Endothelial cell of umbilical vein (primary cell): ENCODE results near the gene TTLL5. TPM values are rescaled to one million over a fixed set of nuclear protein-coding genes. Genes with fewer than 3 reads are reported as not detected.

ENCODE experiments used
- BruUV-seq: library from RNA; stranded (reverse); fragments of 400-500 nt; replicated peaks from 2 replicates; lab custom pipeline; 2021; lab: Mats Ljungman, UMichigan
- CTCF ChIA-PET: fragments of 300-600, 350-600 bp; sonication (Branson Sonifier 250); formaldehyde crosslinking; loops from one replicate; lab custom pipeline; 2021; ENCODE audit warnings: antibody characterized with exemption, inconsistent platforms; lab: Charles Lee
- POLR2A ChIA-PET: fragments of 300-600, 350-600 bp; sonication (Branson Sonifier 250); formaldehyde crosslinking; loops from one replicate; lab custom pipeline; 2021; ENCODE audit warnings: antibody characterized with exemption, inconsistent platforms; lab: Charles Lee
- DNase-seq: peaks from one replicate; pipeline ENCODE4 v3.0.0-alpha.2; 2011; ENCODE audit warnings: low read depth, low spot score
- FAIRE-seq: peaks from 2 replicates; lab custom pipeline; 2011; peaks lifted over from hg19 to GRCh38; lab: Jason Lieb, UNC
- H2AFZ ChIP-seq: 2 replicates; pipeline ENCODE4 v1.6.0; 2012; ENCODE audit warnings: low read depth, low read length, control low read depth, inconsistent platforms
- H3K27ac ChIP-seq: 2 replicates; pipeline ENCODE4 v1.5.1; 2011; ENCODE audit warnings: low read depth, mild to moderate bottlenecking, control low read depth, low read length, moderate library complexity; ENCODE audit not compliant: insufficient read depth
- H3K27me3 ChIP-seq, 2 experiments: 2 replicates each; pipeline versions ENCODE4 v1.6.0 to v1.6.1; 2011; ENCODE audit warnings: low read length in 2 of 2, mixed read lengths in 1 of 2; ENCODE audit not compliant: control insufficient read depth in 2 of 2, insufficient read depth in 2 of 2
- H3K36me3 ChIP-seq, 2 experiments: 2 replicates in 1 of 2; 3 replicates in 1 of 2; pipeline ENCODE4 v1.5.1; 2011; ENCODE audit warnings: low read length in 2 of 2, mild to moderate bottlenecking in 1 of 2, moderate library complexity in 1 of 2; ENCODE audit not compliant: control insufficient read depth in 2 of 2, insufficient read depth in 2 of 2; ENCODE audit errors: extremely low read depth in 1 of 2
- H3K4me1 ChIP-seq: 3 replicates; pipeline ENCODE4 v1.5.1; 2011; ENCODE audit warnings: mild to moderate bottlenecking, low read length; ENCODE audit not compliant: control insufficient read depth, insufficient read depth; ENCODE audit errors: extremely low read depth
- H3K4me2 ChIP-seq: 2 replicates; pipeline ENCODE4 v1.6.1; 2011; ENCODE audit warnings: low read length, control low read depth, mixed read lengths; ENCODE audit not compliant: insufficient read depth
- H3K4me3 ChIP-seq, 3 experiments: fragments of 200-600 bp in 1 of 3; sonication (generic), shearing (Covaris generic) in 1 of 3; replicated peaks in 1 of 3; 2 replicates each; pipeline ENCODE4 v1.5.1; 2011 to 2016; ENCODE audit warnings: control low read depth in 3 of 3, low read length in 3 of 3, mild to moderate bottlenecking in 2 of 3, inconsistent platforms in 1 of 3, low read depth in 1 of 3, moderate library complexity in 1 of 3; ENCODE audit not compliant: insufficient read depth in 1 of 3
- H3K79me2 ChIP-seq: 2 replicates; pipeline ENCODE4 v1.6.0; 2012; ENCODE audit warnings: low read length, inconsistent platforms; ENCODE audit not compliant: control insufficient read depth, insufficient read depth
- H3K9ac ChIP-seq: replicated peaks from 2 replicates; pipeline ENCODE3; 2011; ENCODE audit warnings: low read length, control low read depth; ENCODE audit not compliant: insufficient read depth; ENCODE audit errors: extremely low read depth
- H3K9me1 ChIP-seq: replicated peaks from 3 replicates; pipeline ENCODE4 v1.6.0; 2011; ENCODE audit warnings: mild to moderate bottlenecking, low read length; ENCODE audit not compliant: control insufficient read depth, insufficient read depth; ENCODE audit errors: extremely low read depth
- H3K9me3 ChIP-seq: replicated peaks from 2 replicates; pipeline ENCODE4 v1.5.1; 2012; ENCODE audit warnings: low read length, inconsistent platforms; ENCODE audit not compliant: control insufficient read depth, insufficient read depth
- H4K20me1 ChIP-seq: replicated peaks from 2 replicates; pipeline ENCODE3; 2011; ENCODE audit warnings: mild to moderate bottlenecking, low read length; ENCODE audit not compliant: control insufficient read depth, insufficient read depth; ENCODE audit errors: extremely low read depth
- EZH2 ChIP-seq: IDR thresholded peaks from 2 replicates; pipeline ENCODE4 v1.6.1; 2012; ENCODE audit warnings: borderline replicate concordance, low read depth, mild to moderate bottlenecking, moderate library complexity, low read length, inconsistent platforms; ENCODE audit not compliant: severe bottlenecking
- FOS ChIP-seq: IDR thresholded peaks from 2 replicates; pipeline ENCODE4 v1.6.1; 2011; ENCODE audit warnings: mild to moderate bottlenecking, low read length, moderate library complexity, borderline replicate concordance; ENCODE audit not compliant: insufficient read depth
- GATA2 ChIP-seq: IDR thresholded peaks from 2 replicates; pipeline ENCODE4 v1.7.0; 2011; ENCODE audit warnings: low read depth, mild to moderate bottlenecking, moderate library complexity, mixed read lengths, low read length; ENCODE audit not compliant: insufficient read length, insufficient read depth
- JUN ChIP-seq: IDR thresholded peaks from 2 replicates; pipeline ENCODE4 v1.6.1; 2011; ENCODE audit warnings: borderline replicate concordance, low read depth; ENCODE audit not compliant: insufficient read length, insufficient read depth
- MYC ChIP-seq: IDR thresholded peaks from one replicate; pipeline ENCODE4 v1.6.1; 2011; ENCODE audit warnings: mild to moderate bottlenecking, low read depth, low read length
- POLR2A ChIP-seq: IDR thresholded peaks from 2 replicates; pipeline ENCODE4 v1.6.1; 2012; ENCODE audit warnings: low read depth, mild to moderate bottlenecking, control low read depth, low read length
- POLR2AphosphoS5 ChIP-seq: IDR thresholded peaks from 2 replicates; pipeline ENCODE4 v1.6.1; 2012; ENCODE audit warnings: low read depth, mild to moderate bottlenecking, control low read depth, low read length, moderate library complexity; ENCODE audit not compliant: insufficient read depth
- dilution Hi-C: fragments of 300-500 bp; cut with MboI; formaldehyde crosslinking; loops from one replicate; pipeline ENCODE4 v1.15.0; 2019; ENCODE audit warnings: low sequenced_read_pairs; ENCODE audit not compliant: extremely low pct_ligation_motif_present
- intact Hi-C: fragments of 100-400 bp; cut with micrococcal nuclease; formaldehyde crosslinking; loops from one replicate; pipeline ENCODE4 v1.10.0; 2022
- polyA plus RNA-seq, 4 experiments: library from polyadenylated mRNA; depleted of rRNA in 3 of 4; stranded (reverse) in 3 of 4; unstranded in 1 of 4; fragments of >200 nt; gene quantifications; 2 replicates each; pipeline versions ENCODE4 v1.2.1 to v1.2.3, GENCODE V29; 2011 to 2012; ENCODE audit warnings: missing spikeins in 1 of 4
- total RNA-seq: library from RNA; stranded (reverse); gene quantifications from 2 replicates; pipeline ENCODE4 v1.2.3, GENCODE V29; 2021
- TF ChIP-seq, protein P1 (sequence below), 2 donors: IDR thresholded peaks; 1 replicate in 1 of 2; 2 replicates in 1 of 2; pipeline ENCODE4 v1.5.1; 2011; ENCODE audit warnings: low read length in 2 of 2, mild to moderate bottlenecking in 2 of 2, moderate library complexity in 2 of 2, control low read depth in 1 of 2, inconsistent platforms in 1 of 2, low read depth in 1 of 2; ENCODE audit not compliant: insufficient read depth in 1 of 2; ENCODE audit errors: extremely low read depth in 1 of 2
- TF ChIP-seq, protein P2 (sequence below): IDR thresholded peaks from 2 replicates; pipeline ENCODE4 v1.6.1; 2011; ENCODE audit not compliant: insufficient read depth, insufficient read length

TTLL5 gene
- total and polyA plus RNA-seq, 2 donors (not counting 3 experiments of a cell fraction or from before 2014, with no cell fraction given): 33.2 to 93.6 TPM

DNA sequence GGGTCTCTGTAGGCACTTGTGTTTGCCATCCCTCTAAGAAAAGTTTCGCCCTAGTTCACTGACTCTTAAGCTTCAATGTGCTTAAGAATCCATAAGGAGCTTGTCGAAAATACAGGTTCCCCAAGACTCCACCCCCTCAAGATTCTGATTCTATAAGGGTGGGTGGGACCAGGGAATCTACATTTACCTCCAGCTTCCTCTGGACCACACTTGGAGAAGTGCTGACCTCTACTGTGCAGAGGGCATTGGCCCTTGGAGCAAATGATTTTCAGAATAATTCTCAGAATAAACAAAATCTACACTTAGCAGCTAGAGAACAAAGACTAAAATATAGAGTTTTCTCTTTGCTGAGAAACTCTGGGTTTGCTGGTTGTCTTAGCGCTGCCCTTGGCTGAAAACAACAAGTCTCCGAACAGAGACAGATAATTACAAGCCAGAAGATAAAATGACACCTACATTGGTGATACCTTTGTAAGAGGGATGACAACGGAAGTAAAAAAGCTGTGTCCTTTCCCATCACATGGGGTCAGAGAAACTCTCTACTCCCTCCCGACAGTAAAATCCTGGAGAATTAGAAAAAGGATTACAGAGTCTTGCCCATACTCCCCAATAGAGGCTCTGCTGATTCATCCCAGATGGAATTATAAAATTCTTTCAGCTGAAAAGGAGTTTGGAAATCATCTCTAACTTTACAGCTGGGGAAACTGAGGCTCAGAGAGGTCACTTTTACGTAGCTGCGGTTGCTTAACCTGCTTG is 316.0 kb downstream of the TTLL5 start:
- FAIRE-seq: no peak
- peaks cover 8% of the 10 kb centered on the region for H3K4me1 ChIP-seq
- H3K36me3 ChIP-seq: no peaks in the 10 kb centered on the region
- H3K27me3 ChIP-seq: no peaks in the 10 kb centered on the region
- no peak overlapping the region for H3K4me2 ChIP-seq
- no peaks in the 10 kb centered on the region for H3K9me1 ChIP-seq
- no peak overlapping the region for H3K27ac ChIP-seq
- DNase-seq: no peak
- ChIA-PET CTCF (interaction anchor here (0.6 to 12.4 kb wide), 8 partner anchors 12 to 266 kb away, joined by 3 to 617 read pairs (median 6); no protein-coding TSS in a partner anchor), POLR2A (no interaction called here)
- no TSS peak for BruUV-seq
- no peak overlapping the region for H3K4me3 ChIP-seq
- no peaks in the 10 kb centered on the region for H3K9me3 ChIP-seq
- dilution Hi-C loops: loop anchor here (25.0 kb wide), 1 partner anchor 265 kb away; no protein-coding TSS in a partner anchor
- TF ChIP-seq, protein P1, sequence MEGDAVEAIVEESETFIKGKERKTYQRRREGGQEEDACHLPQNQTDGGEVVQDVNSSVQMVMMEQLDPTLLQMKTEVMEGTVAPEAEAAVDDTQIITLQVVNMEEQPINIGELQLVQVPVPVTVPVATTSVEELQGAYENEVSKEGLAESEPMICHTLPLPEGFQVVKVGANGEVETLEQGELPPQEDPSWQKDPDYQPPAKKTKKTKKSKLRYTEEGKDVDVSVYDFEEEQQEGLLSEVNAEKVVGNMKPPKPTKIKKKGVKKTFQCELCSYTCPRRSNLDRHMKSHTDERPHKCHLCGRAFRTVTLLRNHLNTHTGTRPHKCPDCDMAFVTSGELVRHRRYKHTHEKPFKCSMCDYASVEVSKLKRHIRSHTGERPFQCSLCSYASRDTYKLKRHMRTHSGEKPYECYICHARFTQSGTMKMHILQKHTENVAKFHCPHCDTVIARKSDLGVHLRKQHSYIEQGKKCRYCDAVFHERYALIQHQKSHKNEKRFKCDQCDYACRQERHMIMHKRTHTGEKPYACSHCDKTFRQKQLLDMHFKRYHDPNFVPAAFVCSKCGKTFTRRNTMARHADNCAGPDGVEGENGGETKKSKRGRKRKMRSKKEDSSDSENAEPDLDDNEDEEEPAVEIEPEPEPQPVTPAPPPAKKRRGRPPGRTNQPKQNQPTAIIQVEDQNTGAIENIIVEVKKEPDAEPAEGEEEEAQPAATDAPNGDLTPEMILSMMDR (IDR thresholded peaks at IDR 0.05; ENCODE audit: extremely low read depth in 1 of 2, insufficient read depth in 1 of 2, low read depth in 1 of 2, low read length in 2 of 2): no peak
- TF ChIP-seq POLR2AphosphoS5 (no peak), JUN (no peak), POLR2A (no peak), GATA2 (no peak), MYC (no peak), EZH2 (no peak), FOS (no peak)
- TF ChIP-seq, protein P2, sequence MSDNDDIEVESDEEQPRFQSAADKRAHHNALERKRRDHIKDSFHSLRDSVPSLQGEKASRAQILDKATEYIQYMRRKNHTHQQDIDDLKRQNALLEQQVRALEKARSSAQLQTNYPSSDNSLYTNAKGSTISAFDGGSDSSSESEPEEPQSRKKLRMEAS: no peak
- H2AFZ ChIP-seq: no peak overlapping the region
- no peaks in the 10 kb centered on the region for H3K79me2 ChIP-seq
- intact Hi-C loops: no loop called here
- H4K20me1 ChIP-seq: no peaks in the 10 kb centered on the region
- H3K9ac ChIP-seq: no peak overlapping the region
